COLO829 (cell line): ENCODE results near the gene SH2D1B.

Source experiments
- DNase-seq: peaks from one replicate; pipeline ENCODE4 v3.0.0; 2012; ENCODE audit warnings: low spot score

Gene SH2D1B

GRCh38 chr1:162398999-162399580 lies 12.8 kb downstream of the SH2D1B start:
- DNase-seq: no peak

GRCh38 chr1:162397943-162398560 lies 13.9 kb downstream of the SH2D1B start:
- no peak for DNase-seq

DNA sequence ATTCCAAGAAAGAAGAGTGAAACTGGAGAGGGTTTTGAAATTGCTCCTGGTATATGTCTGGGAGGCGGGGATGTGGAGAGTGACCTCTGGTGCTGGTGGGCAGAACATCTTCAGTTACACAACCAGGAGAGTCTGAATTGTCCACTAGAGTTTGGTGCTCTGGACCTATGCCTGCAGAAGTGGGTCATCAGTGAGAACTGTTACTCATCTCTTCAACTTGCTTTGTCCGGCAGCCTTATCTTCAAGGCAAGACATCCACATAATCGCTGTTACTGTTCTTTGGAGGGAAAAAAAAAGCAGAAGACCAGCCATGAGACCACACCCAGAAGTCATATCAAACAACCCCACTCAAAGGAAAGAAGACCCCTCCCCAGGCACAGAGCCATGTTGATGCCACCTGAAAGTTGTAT lies 14.9 kb downstream of the SH2D1B start:
- DNase-seq: no peak

GRCh38 chr1:162396201-162396906 lies 15.6 kb downstream of the SH2D1B start:
- DNase-seq: no peak

DNA sequence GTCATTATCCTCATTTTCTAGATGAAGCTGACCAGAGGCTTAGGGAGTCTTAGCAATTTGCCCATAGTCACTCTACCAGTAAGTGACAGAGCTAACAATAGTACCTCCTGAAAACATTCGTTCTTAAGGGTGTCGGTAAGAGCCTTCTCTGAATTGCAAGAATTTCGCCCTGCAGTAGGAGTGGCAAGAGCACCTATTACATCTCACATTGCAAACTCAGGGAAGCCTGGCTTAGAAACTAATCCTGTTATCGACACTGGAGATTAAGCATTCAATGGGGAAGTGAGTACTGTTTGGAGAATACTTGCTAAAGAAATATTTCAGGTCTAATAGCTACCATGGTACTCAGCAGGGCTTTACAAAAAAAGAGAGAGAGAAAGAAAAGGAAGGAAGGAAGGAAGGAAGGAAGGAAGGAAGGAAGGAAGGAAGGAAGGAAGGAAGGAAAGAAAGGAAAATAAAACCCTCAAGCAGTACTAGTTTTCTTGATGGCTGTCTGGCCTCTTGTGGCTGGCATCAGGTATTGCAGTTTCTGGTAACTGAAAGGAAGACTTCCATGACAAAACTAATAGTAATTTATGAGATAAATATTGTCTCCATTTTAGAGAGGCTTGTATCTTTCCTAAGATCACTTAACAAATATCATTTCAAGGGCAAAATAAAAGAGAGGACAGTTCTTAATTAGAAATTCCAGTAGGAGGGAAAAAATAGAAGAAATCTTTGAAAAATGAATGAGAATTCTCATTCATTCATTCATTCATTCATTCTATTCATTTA lies 20.0 kb downstream of the SH2D1B start:
- DNase-seq: peak; percentile 66

- no peak for DNase-seq
These were observed 21.3 kb downstream of the SH2D1B start for GRCh38 chr1:162390396-162391185.

DNA sequence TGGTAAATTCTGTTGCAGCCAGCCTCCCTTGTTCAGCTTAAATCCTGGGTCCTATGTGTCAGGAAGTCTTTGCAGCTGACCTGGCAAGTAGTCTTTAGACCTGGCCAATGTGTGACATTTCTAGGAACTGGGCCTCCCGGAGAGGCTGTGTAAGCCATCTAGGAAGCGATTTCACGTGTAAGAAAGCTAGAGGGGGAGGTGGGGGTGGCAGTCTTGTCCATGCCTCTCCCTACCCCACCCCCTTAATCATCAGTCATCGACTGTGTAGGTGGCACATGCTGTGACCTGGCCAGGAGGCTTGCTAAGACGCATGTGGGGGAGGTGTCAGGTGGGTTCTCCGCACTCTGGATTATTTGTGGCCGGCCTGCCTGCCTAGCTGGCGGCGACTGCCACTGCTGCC lies 22.0 kb downstream of the SH2D1B start:
- no peak for DNase-seq

GRCh38 chr1:162389021-162389818 lies 22.7 kb downstream of the SH2D1B start:
- no peak for DNase-seq

DNA sequence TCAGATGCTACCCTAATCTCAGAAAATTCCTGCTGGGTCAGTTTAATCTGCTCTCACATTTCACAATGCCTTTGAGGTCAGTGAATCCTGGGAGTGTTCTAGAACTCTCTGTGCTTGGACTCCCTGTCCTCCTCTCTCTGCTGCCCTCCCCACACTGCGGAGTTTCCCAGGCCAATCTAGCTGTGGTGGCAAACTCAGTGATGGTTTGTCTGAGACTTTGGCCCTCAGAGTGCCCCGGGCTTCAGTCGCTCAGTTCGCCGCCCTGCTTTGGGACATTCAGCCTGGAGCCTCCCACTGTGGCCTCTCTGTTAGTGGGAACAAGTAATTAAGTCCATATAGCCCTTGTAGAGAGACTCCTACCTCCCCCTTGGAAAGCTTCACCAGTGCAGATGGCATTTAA lies 23.3 kb downstream of the SH2D1B start:
- DNase-seq: no peak

- no peak for DNase-seq
These were observed 23.8 kb downstream of the SH2D1B start for GRCh38 chr1:162388083-162388594.

- no peak for DNase-seq
These were observed 24.5 kb downstream of the SH2D1B start for GRCh38 chr1:162387226-162388082.

DNA sequence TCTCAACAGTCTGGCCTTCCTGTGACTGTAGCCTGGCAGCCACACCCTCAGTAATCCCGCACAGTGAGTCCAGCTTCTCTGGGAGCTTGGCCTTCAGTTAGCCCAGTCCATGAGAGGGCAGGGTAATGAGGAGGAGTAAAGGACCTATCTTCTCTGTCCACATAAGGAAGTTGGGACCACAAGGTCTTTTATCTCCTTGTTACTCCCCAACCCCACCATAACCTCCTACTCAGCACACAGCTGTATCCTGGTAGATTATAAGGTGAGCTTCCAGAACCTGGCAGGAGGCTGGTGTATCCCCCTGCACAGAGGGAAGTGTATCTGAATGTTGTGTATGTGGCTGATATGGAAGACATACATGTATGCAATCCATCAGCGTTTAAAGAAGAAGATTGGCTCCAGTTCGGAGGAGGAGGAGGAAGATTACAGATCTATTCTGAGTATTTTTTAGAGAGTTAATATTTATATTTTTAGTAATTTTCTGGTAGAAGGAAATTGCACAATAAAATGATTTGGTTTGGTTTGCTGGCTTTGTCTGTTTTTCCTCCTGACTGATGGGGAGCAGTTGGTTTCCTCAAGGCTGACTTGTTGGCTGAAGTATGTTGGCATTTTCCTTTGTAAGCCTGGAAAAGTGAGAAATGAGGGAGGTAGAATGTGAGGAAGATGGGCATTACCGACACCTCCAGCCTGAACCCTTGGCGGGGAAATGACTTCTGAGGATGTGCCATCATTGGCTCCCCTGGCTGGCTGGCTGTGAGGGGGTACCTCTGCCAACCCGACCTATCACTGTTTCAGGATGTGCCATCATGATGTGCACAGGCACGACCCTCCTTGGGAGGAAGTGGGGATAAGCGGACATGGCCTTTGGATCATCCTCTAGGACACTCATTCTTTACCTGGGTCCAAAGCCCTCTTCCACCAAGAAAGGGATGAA lies 25.4 kb downstream of the SH2D1B start:
- DNase-seq: no peak

- no peak for DNase-seq
These were observed 26.2 kb downstream of the SH2D1B start for GRCh38 chr1:162385702-162386101.

DNA sequence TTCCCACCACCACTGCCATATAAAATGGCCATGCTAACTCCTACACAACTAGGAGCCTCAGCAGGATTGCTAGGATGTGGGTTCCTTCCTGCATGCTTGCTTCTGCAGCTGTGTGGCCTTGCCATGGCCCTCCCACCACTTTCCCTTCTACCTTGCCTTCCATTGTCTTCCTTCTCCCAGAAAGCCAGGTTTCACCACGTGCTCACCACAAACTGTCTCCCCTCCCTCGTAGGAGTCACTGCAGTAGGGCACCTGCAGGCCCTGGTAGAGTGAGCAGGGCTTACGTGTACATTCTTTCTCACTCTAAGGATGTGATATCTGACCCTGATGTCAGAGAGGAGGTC lies 26.7 kb downstream of the SH2D1B start:
- no peak for DNase-seq

DNA sequence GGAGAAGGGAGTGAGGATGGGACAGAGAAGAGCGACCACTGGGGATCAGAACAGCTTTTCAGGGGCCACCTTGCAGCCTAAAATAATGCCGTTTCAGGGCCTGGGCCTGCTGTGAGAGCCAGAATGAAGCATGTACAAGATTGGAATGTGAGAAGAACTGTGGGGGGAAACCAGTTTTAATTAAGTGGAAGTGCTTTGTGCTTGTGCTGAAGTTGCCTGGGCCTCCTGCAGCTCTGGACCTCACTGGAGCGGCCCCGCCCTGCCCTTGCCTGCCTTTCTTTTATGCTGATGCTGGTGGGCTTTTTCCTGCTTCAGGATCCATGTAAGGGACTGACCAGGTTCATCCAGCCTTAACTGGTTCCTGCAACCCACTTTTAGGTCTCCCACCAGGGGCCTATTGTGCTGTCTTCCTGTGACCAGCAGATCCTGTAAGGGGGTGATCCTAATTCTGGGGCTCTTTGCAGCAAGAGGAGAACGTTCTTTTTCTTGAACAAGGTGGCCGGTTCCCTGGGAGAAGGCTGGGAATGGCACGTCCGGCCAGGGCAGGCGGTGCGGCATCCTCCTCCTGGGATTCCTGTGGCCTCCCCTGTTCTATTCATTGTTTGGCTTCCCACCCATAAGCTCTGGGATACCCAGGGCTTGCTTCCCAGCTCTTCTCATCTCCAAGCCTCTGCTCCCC lies 27.2 kb downstream of the SH2D1B start:
- DNase-seq: no peak

- no peak for DNase-seq
These were observed 27.8 kb downstream of the SH2D1B start for GRCh38 chr1:162384116-162384515.

DNA sequence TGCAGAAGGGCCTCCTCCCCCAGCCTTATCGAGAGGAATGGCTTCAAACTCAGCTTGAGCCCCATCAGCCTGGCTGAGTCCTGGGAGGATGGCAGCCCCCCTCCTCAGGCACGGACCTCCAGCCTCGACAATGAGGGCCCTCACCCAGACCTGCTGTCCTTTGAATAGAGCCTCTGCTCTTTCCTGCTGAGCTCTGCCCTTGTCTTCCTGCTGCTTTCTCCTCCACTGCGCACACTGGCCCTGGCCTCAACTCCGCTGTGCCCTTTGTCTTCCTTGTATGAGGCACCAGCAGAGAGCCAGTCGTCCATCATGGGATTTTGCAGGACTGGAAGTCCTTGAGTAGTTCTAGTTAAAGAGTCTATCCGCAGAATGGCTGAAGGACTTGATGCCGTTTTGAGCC lies 28.4 kb downstream of the SH2D1B start:
- DNase-seq: no peak

GRCh38 chr1:162383091-162383490 lies 28.8 kb downstream of the SH2D1B start:
- no peak for DNase-seq
